ENCODE data around the gene CCDC69.

GRCh38 chr5:151248651-151249050, 24.8 kb upstream of the CCDC69 start:
- TF ChIP-seq CTCF (IDR thresholded peaks at IDR 0.05 in 4 of 5, conservative IDR thresholded peaks at IDR 0.05 in 1 of 5) (no peak), POLR2A (IDR thresholded peaks at IDR 0.05) (no peak)

All from gastrocnemius medialis (tissue), 4 donors.